Caco-2 (cell line): ENCODE results near the gene DLX6. TPM values are rescaled to one million over a fixed set of nuclear protein-coding genes. Genes with fewer than 3 reads are reported as not detected.

ENCODE experiments used
- BruUV-seq: library from RNA; stranded (reverse); fragments of 400-500 nt; replicated peaks from 2 replicates; lab custom pipeline; 2021; lab: Mats Ljungman, UMichigan
- CTCF ChIA-PET: fragments of 300-600 bp; sonication (Branson Sonifier 250); formaldehyde crosslinking; loops from one replicate; lab custom pipeline; 2022; ENCODE audit warnings: antibody characterized with exemption; lab: Charles Lee
- POLR2A ChIA-PET: fragments of 300-600 bp; sonication (Branson Sonifier 250); formaldehyde crosslinking; loops from one replicate; lab custom pipeline; 2022; ENCODE audit warnings: antibody characterized with exemption; lab: Charles Lee
- DNase-seq, 2 experiments: peaks; one replicate each; pipeline versions ENCODE4 v3.0.0 to v3.0.0-alpha.2; 2020 to 2022
- H3K27me3 ChIP-seq: replicated peaks from 2 replicates; pipeline ENCODE4 v1.6.0; 2011; ENCODE audit warnings: low read length; ENCODE audit not compliant: control insufficient read depth, insufficient read depth
- H3K36me3 ChIP-seq: 2 replicates; pipeline ENCODE4 v1.5.1; 2011; ENCODE audit warnings: low read length; ENCODE audit not compliant: control insufficient read depth, insufficient read depth
- H3K4me1 ChIP-seq: fragments of 250-450 bp; sonication (Bioruptor Pico); 2 replicates; pipeline ENCODE4 v1.5.1; 2020; ENCODE audit warnings: mild to moderate bottlenecking
- H3K4me3 ChIP-seq: 2 replicates; pipeline ENCODE4 v1.5.1; 2011; ENCODE audit warnings: low read depth, mild to moderate bottlenecking, control low read depth, low read length
- H3K9me3 ChIP-seq: fragments of 250-450 bp; sonication (Bioruptor Pico); 2 replicates; pipeline ENCODE4 v1.5.1; 2020; ENCODE audit warnings: mild to moderate bottlenecking, moderate library complexity
- H3K27ac Mint-ChIP-seq: one replicate; pipeline ENCODE4 v1.8.0; 2022; ENCODE audit warnings: mixed read lengths; ENCODE audit not compliant: unreplicated experiment
- H3K27me3 Mint-ChIP-seq: one replicate; pipeline ENCODE4 v1.8.0; 2022; ENCODE audit warnings: mixed read lengths; ENCODE audit not compliant: insufficient read depth, unreplicated experiment
- H3K36me3 Mint-ChIP-seq: one replicate; pipeline ENCODE4 v1.8.0; 2022; ENCODE audit warnings: mild to moderate bottlenecking, mixed read lengths; ENCODE audit not compliant: insufficient read depth, unreplicated experiment
- H3K4me1 Mint-ChIP-seq: one replicate; pipeline ENCODE4 v1.8.0; 2022; ENCODE audit warnings: low read depth, mixed read lengths; ENCODE audit not compliant: unreplicated experiment
- H3K4me3 Mint-ChIP-seq: one replicate; pipeline ENCODE4 v1.8.0; 2022; ENCODE audit warnings: mild to moderate bottlenecking, moderate library complexity, mixed read lengths; ENCODE audit not compliant: unreplicated experiment
- H3K9me3 Mint-ChIP-seq: one replicate; pipeline ENCODE4 v1.8.0; 2022; ENCODE audit warnings: mixed read lengths; ENCODE audit not compliant: unreplicated experiment
- CTCF ChIP-seq, 2 experiments: fragments of 200-600 bp in 1 of 2; IDR thresholded peaks; 1 replicate in 1 of 2; 2 replicates in 1 of 2; pipeline versions ENCODE4 v1.5.1 to v1.8.0; 2011 to 2022; ENCODE audit warnings: antibody characterized with exemption in 1 of 2, control low read depth in 1 of 2, inconsistent platforms in 1 of 2, low read depth in 1 of 2, low read length in 1 of 2, mild to moderate bottlenecking in 1 of 2, moderate library complexity in 1 of 2; ENCODE audit not compliant: insufficient read depth in 1 of 2, severe bottlenecking in 1 of 2, unreplicated experiment in 1 of 2
- intact Hi-C: fragments of 100-400 bp; cut with micrococcal nuclease; formaldehyde crosslinking; loops from one replicate; pipeline ENCODE4 v1.10.0; 2022; ENCODE audit not compliant: unreplicated experiment
- total RNA-seq: library from RNA; stranded (reverse); gene quantifications from 2 replicates; pipeline ENCODE4 v1.2.3, GENCODE V29; 2022

Gene DLX6
- total RNA-seq, 1 experiment from 2014 or later = 3.5 TPM

- no peak for TF ChIP-seq CTCF (IDR thresholded peaks at IDR 0.05; ENCODE audit: insufficient read depth in 1 of 2, low read depth in 1 of 2, low read length in 1 of 2, severe bottlenecking in 1 of 2, unreplicated experiment in 1 of 2)
- no peaks in the 10 kb centered on the region for H3K36me3 ChIP-seq
- BruUV-seq = no TSS peak
- no peaks in the 10 kb centered on the region for H3K4me1 ChIP-seq
- H3K27me3 Mint-ChIP-seq = peaks cover 32% of the 10 kb centered on the region
- CTCF ChIA-PET = interaction anchor here (1.3 to 2.2 kb wide), 3 partner anchors 10 to 328 kb away, joined by 3 to 10 read pairs (median 8); partner anchors contain the start of gene DLX6
- no peak overlapping the region for H3K27ac Mint-ChIP-seq
- DNase-seq = no peak
- H3K36me3 Mint-ChIP-seq = peaks cover 8% of the 10 kb centered on the region
- peak overlapping the region; percentile 78 for H3K4me3 Mint-ChIP-seq
- H3K9me3 ChIP-seq = no peaks in the 10 kb centered on the region
- H3K27me3 ChIP-seq = no peaks in the 10 kb centered on the region; the same call in 1 of the 2 replicates
- intact Hi-C loops = no loop called here
- POLR2A ChIA-PET = no interaction called here
- no peaks in the 10 kb centered on the region for H3K4me1 Mint-ChIP-seq
- no peaks in the 10 kb centered on the region for H3K9me3 Mint-ChIP-seq
- peak overlapping the region; percentile 37; the same call in 1 of the 2 replicates for H3K4me3 ChIP-seq
These were observed 12.1 kb downstream of the DLX6 start for GRCh38 chr7:97017192-97018125.

DNA sequence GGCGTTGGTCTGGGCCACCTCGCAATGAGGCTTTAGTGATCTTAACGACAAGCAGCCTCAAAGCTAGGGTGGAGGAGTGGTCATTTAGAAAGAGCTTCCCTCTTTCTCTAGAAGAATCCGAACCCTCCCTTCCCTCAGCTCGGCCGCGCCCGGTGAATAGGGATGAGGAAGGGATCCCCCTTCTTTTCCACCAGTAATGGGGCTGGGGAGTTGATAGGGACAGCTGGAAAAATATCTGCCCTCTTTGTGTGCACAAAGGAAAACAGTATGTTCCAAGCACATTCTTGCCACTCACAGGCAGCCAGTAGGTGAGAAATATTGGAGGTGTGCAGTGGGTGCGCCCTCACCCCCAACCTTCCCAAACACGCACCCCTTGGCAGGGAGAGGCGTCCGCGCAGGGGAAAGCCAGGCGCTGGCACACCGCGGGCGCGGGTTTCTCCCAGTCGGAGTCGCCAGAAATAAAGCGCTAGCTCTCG lies 12.8 kb downstream of the DLX6 start:
- POLR2A ChIA-PET = no interaction called here
- TF ChIP-seq CTCF (IDR thresholded peaks at IDR 0.05; ENCODE audit: insufficient read depth in 1 of 2, low read depth in 1 of 2, low read length in 1 of 2, severe bottlenecking in 1 of 2, unreplicated experiment in 1 of 2) = no peak
- Histone ChIP-seq H3K27me3 (no peaks in the 10 kb centered on the region; the same call in 1 of the 2 replicates), H3K4me1 (no peaks in the 10 kb centered on the region), H3K4me3 (no peak overlapping the region), H3K9me3 (no peaks in the 10 kb centered on the region), H3K36me3 (no peaks in the 10 kb centered on the region)
- Mint-ChIP-seq H3K27me3 (peaks cover 39% of the 10 kb centered on the region), H3K9me3 (no peaks in the 10 kb centered on the region), H3K4me1 (no peaks in the 10 kb centered on the region), H3K4me3 (no peak overlapping the region), H3K27ac (no peak overlapping the region), H3K36me3 (peaks cover 8% of the 10 kb centered on the region)
- BruUV-seq = no TSS peak
- CTCF ChIA-PET = interaction anchor here (1.9 kb wide), 1 partner anchor 12 kb away, joined by 8 read pairs; the partner anchor contains the start of gene DLX6
- no peak for DNase-seq
- intact Hi-C loops = no loop called here

DNA sequence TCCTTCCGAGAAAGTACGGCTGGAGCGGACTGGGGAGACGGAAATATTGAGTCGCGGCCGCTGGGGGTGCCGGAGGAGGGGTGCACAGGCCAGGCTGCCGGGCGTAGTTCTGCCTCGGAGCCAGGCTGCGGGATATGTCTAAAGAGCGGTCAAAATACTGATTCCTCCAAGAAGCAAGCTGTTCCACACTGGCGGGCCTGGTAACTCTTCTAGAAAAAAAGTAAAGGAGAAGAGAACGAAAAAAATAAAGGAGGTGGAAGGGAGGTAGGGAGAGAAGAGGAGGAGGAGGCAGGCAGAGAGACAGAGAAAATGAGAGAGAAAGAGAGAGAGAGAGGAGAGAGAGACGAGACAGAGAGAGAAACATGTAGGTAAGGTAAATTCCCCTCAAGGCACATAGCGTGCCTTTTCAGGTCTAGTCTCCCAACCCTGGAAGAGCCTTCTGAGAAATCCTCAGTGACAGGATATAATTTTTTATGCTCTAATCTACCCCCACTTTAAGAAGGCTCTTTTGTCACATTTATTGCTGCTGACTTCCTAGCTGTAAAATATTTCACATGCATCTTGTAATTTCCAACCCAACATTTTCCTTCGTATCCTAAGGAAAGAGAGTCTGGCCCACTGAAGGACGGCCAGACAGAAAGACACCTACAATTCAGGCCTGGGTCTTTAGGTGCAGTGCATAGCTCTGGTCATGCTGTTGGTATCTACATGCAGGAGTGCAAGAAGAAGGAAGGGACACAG lies 13.6 kb downstream of the DLX6 start:
- no peak overlapping the region for H3K27ac Mint-ChIP-seq
- Histone ChIP-seq H3K4me1 (no peaks in the 10 kb centered on the region), H3K4me3 (no peak overlapping the region), H3K9me3 (no peaks in the 10 kb centered on the region), H3K27me3 (no peaks in the 10 kb centered on the region; the same call in none of the 2 replicates), H3K36me3 (no peaks in the 10 kb centered on the region)
- H3K27me3 Mint-ChIP-seq = peaks cover 40% of the 10 kb centered on the region
- CTCF ChIA-PET = no interaction called here
- intact Hi-C loops = no loop called here
- POLR2A ChIA-PET = no interaction called here
- H3K9me3 Mint-ChIP-seq = no peaks in the 10 kb centered on the region
- H3K4me1 Mint-ChIP-seq = no peaks in the 10 kb centered on the region
- no peak for DNase-seq
- no TSS peak for BruUV-seq
- no peak overlapping the region for H3K4me3 Mint-ChIP-seq
- peaks cover 8% of the 10 kb centered on the region for H3K36me3 Mint-ChIP-seq
- no peak for TF ChIP-seq CTCF (IDR thresholded peaks at IDR 0.05; ENCODE audit: insufficient read depth in 1 of 2, low read depth in 1 of 2, low read length in 1 of 2, severe bottlenecking in 1 of 2, unreplicated experiment in 1 of 2)
